Lung (tissue), 12 donors: ENCODE data around the gene OSM. TPM values are rescaled to one million over a fixed set of nuclear protein-coding genes. Genes with fewer than 3 reads are reported as not detected.

Experiments
- ATAC-seq: fragments of 200-7000 bp; cut with Tn5 transposase; one replicate; pipeline ENCODE4 v1.9.1; 2020; ENCODE audit warnings: moderate number of reproducible peaks; ENCODE audit not compliant: insufficient read depth, low FRiP score
- DNase-seq, 3 donors: peaks; one replicate each; pipeline ENCODE4 v3.0.0-alpha.2; 2013 to 2017
- H3K27ac ChIP-seq, 2 donors: one replicate each; pipeline ENCODE4 v1.5.1; 2013; ENCODE audit warnings: mild to moderate bottlenecking in 2 of 2, moderate library complexity in 2 of 2, control low read depth in 1 of 2, inconsistent platforms in 1 of 2, low read depth in 1 of 2, low read length in 1 of 2
- H3K27me3 ChIP-seq, 3 donors: one replicate each; pipeline ENCODE4 v1.5.1; 2013; ENCODE audit warnings: low read length in 2 of 3; ENCODE audit not compliant: control insufficient read depth in 3 of 3, insufficient read depth in 3 of 3
- H3K36me3 ChIP-seq, 4 donors: one replicate each; pipeline ENCODE4 v1.5.1; 2013; ENCODE audit warnings: low read length in 4 of 4, mild to moderate bottlenecking in 1 of 4, moderate library complexity in 1 of 4; ENCODE audit not compliant: control insufficient read depth in 4 of 4, insufficient read depth in 4 of 4
- H3K4me1 ChIP-seq, 5 donors: one replicate each; pipeline ENCODE4 v1.5.1; 2013; ENCODE audit warnings: low read length in 5 of 5, mild to moderate bottlenecking in 2 of 5, moderate library complexity in 1 of 5; ENCODE audit not compliant: control insufficient read depth in 5 of 5, insufficient read depth in 5 of 5
- H3K4me3 ChIP-seq: one replicate; pipeline ENCODE4 v1.5.1; 2013; ENCODE audit warnings: mild to moderate bottlenecking, control low read depth, moderate library complexity
- H3K9ac ChIP-seq, 2 donors: one replicate each; pipeline ENCODE4 v1.5.1; 2013; ENCODE audit warnings: low read length in 2 of 2, control low read depth in 1 of 2; ENCODE audit not compliant: insufficient read depth in 1 of 2
- H3K9me3 ChIP-seq, 4 donors: one replicate each; pipeline ENCODE4 v1.5.1; 2013; ENCODE audit warnings: low read length in 3 of 4, mild to moderate bottlenecking in 1 of 4, moderate library complexity in 1 of 4; ENCODE audit not compliant: control insufficient read depth in 4 of 4, insufficient read depth in 3 of 4
- WGBS, 2 donors: extraction: QIAGEN DNeasy Blood & Tissue Kit; methylation state at CpG; one replicate each; pipeline ENCODE4 v1.1.7; 2013; 5-methylcytosine and 5-hydroxymethylcytosine counted together
- polyA plus RNA-seq, 2 donors: library from polyadenylated mRNA; stranded (reverse); fragments of 200-250 nt; gene quantifications; one replicate each; pipeline ENCODE4 v1.2.1, GENCODE V29; 2013
- total RNA-seq, 2 donors: library from RNA; depleted of rRNA in 1 of 2; stranded (reverse); fragments of >200 nt in 1 of 2; gene quantifications; one replicate each; pipeline ENCODE4 v1.2.1, GENCODE V29; 2014 to 2021
- TF ChIP-seq, protein P1 (sequence below): IDR thresholded peaks from 2 replicates; pipeline ENCODE4 v1.5.1; 2012; ENCODE audit warnings: mild to moderate bottlenecking; ENCODE audit errors: control extremely low read depth, extremely low read depth
- donor health status: control.
- donor health status: control.
- donor health status: Bipolar disorder and iron deficiency.
- donor health status: healthy.
- donor health status: DM: yes; HTN: yes; CAD: no.

Gene OSM
- total and polyA plus RNA-seq, 4 donors = 0.57 to 33.2 (median 2.5) TPM

DNA sequence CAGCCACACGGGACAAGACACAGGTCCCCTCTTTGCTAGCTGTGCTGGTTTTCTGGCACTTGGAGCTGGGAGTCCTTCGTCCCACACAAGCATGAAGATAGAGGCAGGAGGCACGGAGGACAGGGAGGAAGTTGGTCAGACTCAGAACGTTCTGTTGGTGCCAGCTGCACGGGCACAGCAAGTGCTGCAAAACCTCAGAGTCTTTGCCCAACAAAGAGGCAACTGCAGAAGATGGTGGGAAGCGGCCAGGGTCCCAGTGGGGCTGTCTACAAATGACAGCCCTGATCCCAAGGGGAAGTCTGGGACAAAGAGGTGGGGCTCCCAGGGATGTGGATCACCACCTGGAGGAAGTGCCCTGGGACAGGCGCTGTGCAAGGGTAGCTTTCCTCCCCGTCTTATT lies 9.4 kb upstream of the OSM start:
- no peak for DNase-seq
- TF ChIP-seq, protein P1, sequence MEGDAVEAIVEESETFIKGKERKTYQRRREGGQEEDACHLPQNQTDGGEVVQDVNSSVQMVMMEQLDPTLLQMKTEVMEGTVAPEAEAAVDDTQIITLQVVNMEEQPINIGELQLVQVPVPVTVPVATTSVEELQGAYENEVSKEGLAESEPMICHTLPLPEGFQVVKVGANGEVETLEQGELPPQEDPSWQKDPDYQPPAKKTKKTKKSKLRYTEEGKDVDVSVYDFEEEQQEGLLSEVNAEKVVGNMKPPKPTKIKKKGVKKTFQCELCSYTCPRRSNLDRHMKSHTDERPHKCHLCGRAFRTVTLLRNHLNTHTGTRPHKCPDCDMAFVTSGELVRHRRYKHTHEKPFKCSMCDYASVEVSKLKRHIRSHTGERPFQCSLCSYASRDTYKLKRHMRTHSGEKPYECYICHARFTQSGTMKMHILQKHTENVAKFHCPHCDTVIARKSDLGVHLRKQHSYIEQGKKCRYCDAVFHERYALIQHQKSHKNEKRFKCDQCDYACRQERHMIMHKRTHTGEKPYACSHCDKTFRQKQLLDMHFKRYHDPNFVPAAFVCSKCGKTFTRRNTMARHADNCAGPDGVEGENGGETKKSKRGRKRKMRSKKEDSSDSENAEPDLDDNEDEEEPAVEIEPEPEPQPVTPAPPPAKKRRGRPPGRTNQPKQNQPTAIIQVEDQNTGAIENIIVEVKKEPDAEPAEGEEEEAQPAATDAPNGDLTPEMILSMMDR = no peak
- WGBS, 2 donors = 38 to 66% methylated on average over 8 of the region's 8 CpGs
- H3K9ac ChIP-seq = no peak overlapping the region
- no peak overlapping the region for H3K27ac ChIP-seq
- no peak for ATAC-seq
- H3K4me3 ChIP-seq = no peak overlapping the region
- no peaks in the 10 kb centered on the region for H3K9me3 ChIP-seq
- H3K36me3 ChIP-seq = no peaks in the 10 kb centered on the region
- no peaks in the 10 kb centered on the region for H3K27me3 ChIP-seq
- H3K4me1 ChIP-seq = peaks cover 0 to 7% (median 0%) of the 10 kb centered on the region in 5 donors

DNA sequence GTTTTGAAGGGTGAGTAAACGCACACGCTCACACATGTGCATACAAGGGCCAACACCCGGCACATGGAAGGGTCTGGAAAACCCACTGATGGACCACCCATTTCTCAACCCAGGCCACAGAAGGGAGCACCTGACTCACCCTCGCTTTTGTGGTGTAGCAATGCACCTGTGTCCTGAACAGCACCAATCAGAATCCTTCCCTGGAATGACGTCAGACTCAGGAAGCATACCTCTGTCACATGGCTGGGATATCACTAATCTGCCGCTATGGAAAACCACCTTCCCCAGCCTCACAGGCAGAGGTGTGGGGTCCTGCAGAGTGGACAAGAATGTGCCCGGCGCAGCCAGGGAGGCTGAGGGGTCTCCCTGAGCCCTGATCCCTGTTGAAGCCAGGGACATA lies 9.0 kb upstream of the OSM start:
- Histone ChIP-seq H3K9me3 (no peaks in the 10 kb centered on the region), H3K27me3 (no peaks in the 10 kb centered on the region), H3K9ac (no peak overlapping the region), H3K36me3 (no peaks in the 10 kb centered on the region), H3K27ac (no peak overlapping the region), H3K4me1 (peaks cover 0 to 7% (median 0%) of the 10 kb centered on the region in 5 donors), H3K4me3 (no peak overlapping the region)
- ATAC-seq (no peak), DNase-seq (no peak)
- 64 to 66% methylated on average over 8 of the region's 8 CpGs for WGBS, 2 donors
- TF ChIP-seq, protein P1 = no peak

DNA sequence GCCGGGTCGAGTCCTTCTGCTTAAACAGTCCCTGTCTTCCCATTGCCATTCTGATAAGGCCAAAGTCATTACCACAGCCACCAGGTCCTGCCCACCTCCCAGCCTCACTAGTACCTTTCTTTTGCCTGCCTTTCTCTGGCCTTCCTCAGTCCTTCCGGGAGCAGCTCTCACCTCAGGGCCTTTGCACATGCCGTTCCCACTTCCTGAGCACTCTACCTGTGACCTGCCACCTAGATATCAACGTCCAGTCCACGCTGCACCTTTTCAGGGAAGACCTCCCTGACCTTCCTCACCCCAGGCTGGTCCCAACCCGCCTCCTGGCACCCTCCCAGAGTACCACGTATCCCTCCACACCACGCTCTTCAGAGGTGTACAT lies 7.8 kb upstream of the OSM start:
- TF ChIP-seq, protein P1 = no peak
- H3K9me3 ChIP-seq = no peaks in the 10 kb centered on the region
- no peaks in the 10 kb centered on the region for H3K36me3 ChIP-seq
- H3K27ac ChIP-seq = no peak overlapping the region
- no peaks in the 10 kb centered on the region for H3K27me3 ChIP-seq
- ATAC-seq (no peak), DNase-seq (no peak)
- H3K4me1 ChIP-seq = peaks cover 0 to 6% (median 0%) of the 10 kb centered on the region in 5 donors
- H3K9ac ChIP-seq = no peak overlapping the region
- 87 to 91% methylated on average over 9 of the region's 9 CpGs for WGBS, 2 donors
- no peak overlapping the region for H3K4me3 ChIP-seq

DNA sequence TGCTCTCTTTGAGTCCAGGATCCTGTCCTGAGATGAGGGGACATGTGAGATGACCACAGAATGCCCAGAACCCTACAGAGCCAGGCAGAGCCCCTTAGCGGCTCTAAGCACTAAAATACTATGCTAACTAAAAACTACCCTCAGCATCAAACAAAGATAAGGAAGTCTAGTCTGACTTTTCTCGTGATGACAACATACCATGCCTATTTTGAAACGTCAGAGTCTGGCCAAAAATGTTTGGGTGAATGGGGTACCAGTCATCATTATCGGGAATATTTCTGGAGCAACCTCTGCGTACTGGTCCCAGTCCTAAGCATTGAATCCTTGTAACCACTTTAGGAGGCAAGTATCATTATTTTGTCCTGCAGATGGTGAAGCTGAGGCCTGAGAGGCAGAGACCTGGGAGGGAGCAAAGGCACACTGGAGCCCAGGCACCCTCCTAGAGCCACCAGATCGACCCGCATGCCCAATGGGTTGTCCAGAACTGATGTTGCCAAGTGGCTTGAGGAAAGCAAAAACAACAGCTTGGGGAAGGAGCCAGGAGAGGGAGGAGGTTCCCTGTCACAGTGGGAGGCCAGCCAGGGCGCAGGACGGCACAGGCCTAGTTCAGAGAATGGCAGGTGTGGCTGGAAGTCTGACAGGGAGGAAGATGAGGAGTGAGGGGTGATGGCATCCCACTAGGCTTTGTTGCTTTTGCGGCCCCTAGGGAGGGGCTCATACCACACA lies 7.2 kb upstream of the OSM start:
- H3K27me3 ChIP-seq = no peaks in the 10 kb centered on the region
- DNase-seq (no peak), ATAC-seq (no peak)
- H3K4me3 ChIP-seq = no peak overlapping the region
- H3K27ac ChIP-seq = no peak overlapping the region
- H3K36me3 ChIP-seq = no peaks in the 10 kb centered on the region
- peaks cover 0 to 4% (median 0%) of the 10 kb centered on the region in 5 donors for H3K4me1 ChIP-seq
- H3K9me3 ChIP-seq = no peaks in the 10 kb centered on the region
- H3K9ac ChIP-seq = no peak overlapping the region
- TF ChIP-seq, protein P1 = no peak
- 57 to 62% methylated on average over 10 of the region's 10 CpGs for WGBS, 2 donors
